PC-3 (cell line): ENCODE results near the gene TNIP1. TPM values are rescaled to one million over a fixed set of nuclear protein-coding genes. Genes with fewer than 3 reads are reported as not detected.
A peak's percentile ranks its signal among the peaks of the same experiment; 100 is the strongest.

ENCODE experiments used
- ATAC-seq: fragments of 200-7000 bp; cut with Tn5 transposase; 2 replicates; pipeline ENCODE4 v1.9.1; 2020; ENCODE audit warnings: mild to moderate bottlenecking, moderate library complexity
- BruUV-seq: library from RNA; stranded (reverse); fragments of 400-500 nt; replicated peaks from 2 replicates; lab custom pipeline; 2021; lab: Mats Ljungman, UMichigan
- CTCF ChIA-PET: fragments of 300-600 bp; sonication (Branson Sonifier 250); formaldehyde crosslinking; loops from one replicate; lab custom pipeline; 2022; ENCODE audit warnings: antibody characterized with exemption; lab: Charles Lee
- POLR2A ChIA-PET: fragments of 300-600 bp; sonication (Branson Sonifier 250); formaldehyde crosslinking; loops from one replicate; lab custom pipeline; 2022; ENCODE audit warnings: antibody characterized with exemption; ENCODE audit not compliant: unreplicated experiment; lab: Charles Lee
- DNase-seq: peaks from one replicate; pipeline ENCODE4 v3.0.0-alpha.2; 2015
- H2AFZ ChIP-seq: fragments of 300-600 bp; sonication (generic); 2 replicates; pipeline ENCODE4 v1.6.0; 2016; ENCODE audit warnings: antibody characterized with exemption, low read length
- H3F3A ChIP-seq: fragments of 300-600 bp; sonication (generic); one replicate; pipeline ENCODE4 v1.6.0; 2017; ENCODE audit warnings: antibody characterized with exemption, low read length, control low read depth, mild to moderate bottlenecking; ENCODE audit not compliant: unreplicated experiment
- H3K27ac ChIP-seq: fragments of 300-600 bp; sonication (generic); 2 replicates; pipeline ENCODE4 v1.5.1; 2016; ENCODE audit warnings: mild to moderate bottlenecking, low read length
- H3K27me3 ChIP-seq: fragments of 300-600 bp; sonication (generic); 2 replicates; pipeline ENCODE4 v1.6.1; 2016; ENCODE audit warnings: low read length, mixed read lengths
- H3K36me3 ChIP-seq: fragments of 300-600 bp; sonication (generic); 2 replicates; pipeline ENCODE4 v1.6.1; 2016; ENCODE audit warnings: low read depth, mixed run types, low read length, mixed read lengths
- H3K4me1 ChIP-seq: fragments of 300-600 bp; sonication (generic); 2 replicates; pipeline ENCODE4 v1.5.1; 2016; ENCODE audit warnings: low read length; ENCODE audit not compliant: insufficient read depth
- H3K4me2 ChIP-seq: fragments of 300-600 bp; sonication (generic); 2 replicates; pipeline ENCODE4 v1.6.0; 2016; ENCODE audit warnings: low read length
- H3K4me3 ChIP-seq: fragments of 300-600 bp; sonication (generic); 2 replicates; pipeline ENCODE4 v1.5.1; 2016; ENCODE audit warnings: mild to moderate bottlenecking, low read length, mixed read lengths
- H3K79me2 ChIP-seq: fragments of 300-600 bp; sonication (generic); 2 replicates; pipeline ENCODE4 v1.6.1; 2017; ENCODE audit warnings: low read length, mixed read lengths
- H3K9ac ChIP-seq: fragments of 300-600 bp; sonication (generic); 2 replicates; pipeline ENCODE4 v1.6.0; 2016; ENCODE audit warnings: mild to moderate bottlenecking, low read length
- H3K9me2 ChIP-seq: fragments of 300-600 bp; sonication (generic); replicated peaks from 2 replicates; pipeline ENCODE4 v1.6.1; 2016; ENCODE audit warnings: mixed run types, low read length, mixed read lengths
- H3K9me3 ChIP-seq: fragments of 300-600 bp; sonication (generic); 2 replicates; pipeline ENCODE4 v1.6.1; 2016; ENCODE audit warnings: low read length, mixed read lengths
- H4K20me1 ChIP-seq: fragments of 300-600 bp; sonication (generic); 2 replicates; pipeline ENCODE4 v1.6.1; 2016; ENCODE audit warnings: low read length, mixed read lengths
- CTCF ChIP-seq: fragments of 300-600 bp; sonication (generic); conservative IDR thresholded peaks from 2 replicates; pipeline ENCODE4 v1.5.1; 2017; ENCODE audit warnings: antibody characterized with exemption, low read depth, mild to moderate bottlenecking, low read length
- EZH2 ChIP-seq: fragments of 300-600 bp; sonication (generic); IDR thresholded peaks from one replicate; pipeline ENCODE4 v1.6.1; 2017; ENCODE audit warnings: antibody characterized with exemption, mild to moderate bottlenecking, low read length; ENCODE audit not compliant: unreplicated experiment
- EZH2phosphoT487 ChIP-seq: fragments of 300-600 bp; sonication (generic); IDR thresholded peaks from 2 replicates; pipeline ENCODE4 v1.6.1; 2018; ENCODE audit warnings: mild to moderate bottlenecking, antibody characterized with exemption, low read length, borderline replicate concordance
- intact Hi-C: fragments of 100-400 bp; cut with micrococcal nuclease; formaldehyde crosslinking; loops from 2 replicates; pipeline ENCODE4 v1.9.0; 2023
- total RNA-seq: library from RNA; depleted of rRNA; stranded (reverse); fragments of >200 nt; gene quantifications from 2 replicates; pipeline ENCODE4 v1.2.3, GENCODE V29; 2014

Gene TNIP1
- total RNA-seq, 1 experiment from 2014 or later = 90.0 TPM

DNA sequence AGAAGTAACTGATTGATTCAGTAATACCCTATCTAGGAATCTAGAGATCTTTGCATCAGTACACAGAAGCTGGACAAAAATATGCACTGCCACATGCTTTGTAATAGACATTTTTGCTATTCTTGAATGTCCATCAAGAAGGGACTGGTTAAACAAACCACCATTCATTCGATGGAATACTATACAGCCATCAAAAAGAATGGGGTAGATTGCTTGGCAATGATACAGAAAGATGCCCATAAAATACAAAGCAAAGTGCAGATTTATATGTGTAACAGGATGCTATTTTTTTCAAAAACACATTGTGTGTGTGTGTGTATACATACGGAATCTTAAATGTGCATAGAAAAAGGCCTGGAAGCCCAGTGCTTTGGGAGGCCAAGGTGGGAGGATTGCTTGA lies 7.6 kb downstream of the TNIP1 start:
- H3F3A ChIP-seq = peaks cover 13% of the 10 kb centered on the region
- DNase-seq (no peak), ATAC-seq (no peak)
- intact Hi-C loops = no loop called here
- no peaks in the 10 kb centered on the region for H3K9me2 ChIP-seq
- no peak overlapping the region for H3K9ac ChIP-seq
- TF ChIP-seq CTCF (no peak), EZH2phosphoT487 (no peak), EZH2 (no peak)
- H3K4me1 ChIP-seq = peaks cover 58% of the 10 kb centered on the region
- H3K36me3 ChIP-seq = peaks cover 20% of the 10 kb centered on the region; the same call in 1 of the 2 replicates
- CTCF ChIA-PET = no interaction called here
- no peak overlapping the region for H3K4me3 ChIP-seq
- H2AFZ ChIP-seq = no peak overlapping the region
- H3K79me2 ChIP-seq = peaks cover 91% of the 10 kb centered on the region
- H3K27ac ChIP-seq = peak overlapping the region; percentile 29
- POLR2A ChIA-PET = no interaction called here
- H3K27me3 ChIP-seq = no peaks in the 10 kb centered on the region
- BruUV-seq = no TSS peak
- H4K20me1 ChIP-seq = peaks cover 11% of the 10 kb centered on the region; the same call in 1 of the 2 replicates
- no peak overlapping the region for H3K4me2 ChIP-seq
- H3K9me3 ChIP-seq = no peaks in the 10 kb centered on the region

GRCh38 chr5:151072630-151073025 lies 8.2 kb downstream of the TNIP1 start:
- Histone ChIP-seq H3K9me3 (no peaks in the 10 kb centered on the region), H3K4me1 (peaks cover 52% of the 10 kb centered on the region), H3K9ac (no peak overlapping the region), H3K27me3 (no peaks in the 10 kb centered on the region), H4K20me1 (peaks cover 10% of the 10 kb centered on the region; the same call in 1 of the 2 replicates), H3F3A (peaks cover 13% of the 10 kb centered on the region), H3K4me3 (no peak overlapping the region), H2AFZ (no peak overlapping the region), H3K27ac (peak overlapping the region; percentile 51), H3K9me2 (no peaks in the 10 kb centered on the region), H3K36me3 (peaks cover 13% of the 10 kb centered on the region; the same call in 1 of the 2 replicates), H3K4me2 (0 out of 2 replicates have a peak overlapping the region, but pooled peaks have one; percentile 6), H3K79me2 (peaks cover 90% of the 10 kb centered on the region)
- intact Hi-C loops = no loop called here
- ChIA-PET POLR2A (no interaction called here), CTCF (no interaction called here)
- DNase-seq (peak; percentile 90), ATAC-seq (peak; percentile 65)
- TF ChIP-seq EZH2 = no peak
- TF ChIP-seq CTCF = no peak
- TF ChIP-seq EZH2phosphoT487 = no peak
- no TSS peak for BruUV-seq

DNA sequence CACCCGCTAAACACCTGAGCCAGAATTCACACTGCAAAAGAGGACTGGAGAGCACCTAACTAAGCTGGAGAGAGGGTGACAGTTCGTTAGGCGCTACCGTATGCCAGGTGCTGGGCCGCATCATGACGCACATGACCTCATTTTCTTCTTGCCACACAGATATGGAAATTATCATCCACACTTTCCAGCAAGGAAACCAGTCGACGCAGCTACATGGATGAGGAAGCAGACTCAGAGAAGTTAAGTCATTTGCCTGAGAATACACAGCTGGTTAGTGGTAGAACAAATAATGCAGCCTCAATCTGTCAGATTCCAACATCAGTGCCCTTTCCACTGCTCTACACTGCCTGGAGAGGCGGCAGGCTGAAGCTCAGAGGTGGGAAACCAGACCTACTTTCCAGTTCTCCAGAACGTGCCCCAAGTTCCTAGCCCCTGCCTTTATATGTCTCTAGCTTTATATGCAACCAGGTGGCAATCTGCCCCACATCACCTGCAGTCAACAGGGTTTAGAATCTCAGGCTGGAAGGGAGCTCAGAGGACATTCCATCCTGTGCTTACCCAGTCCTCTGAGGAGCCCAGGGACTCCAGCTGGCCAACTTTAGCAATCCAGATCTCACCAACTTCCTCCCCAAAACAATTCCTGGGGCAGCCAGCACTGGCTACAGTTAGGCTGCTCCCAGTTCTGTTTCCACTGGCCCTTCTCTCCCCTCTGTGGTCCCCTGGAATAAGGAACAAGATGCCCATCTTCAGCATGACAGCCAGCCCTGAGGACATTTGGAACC lies 8.8 kb downstream of the TNIP1 start:
- H3K36me3 ChIP-seq = peaks cover 10% of the 10 kb centered on the region; the same call in 1 of the 2 replicates
- H3K4me3 ChIP-seq = no peak overlapping the region
- POLR2A ChIA-PET = no interaction called here
- no peaks in the 10 kb centered on the region for H3K9me2 ChIP-seq
- DNase-seq (no peak), ATAC-seq (no peak)
- BruUV-seq = no TSS peak
- TF ChIP-seq EZH2phosphoT487 (no peak), CTCF (no peak), EZH2 (no peak)
- H3K4me1 ChIP-seq = peaks cover 46% of the 10 kb centered on the region
- H3K4me2 ChIP-seq = 0 out of 2 replicates have a peak overlapping the region, but pooled peaks have one; percentile 6
- no peaks in the 10 kb centered on the region for H3K27me3 ChIP-seq
- H3K9me3 ChIP-seq = no peaks in the 10 kb centered on the region
- peaks cover 13% of the 10 kb centered on the region for H3F3A ChIP-seq
- peaks cover 90% of the 10 kb centered on the region for H3K79me2 ChIP-seq
- CTCF ChIA-PET = no interaction called here
- H4K20me1 ChIP-seq = 0 out of 2 replicates have a peak, but pooled peaks cover 7% of the 10 kb centered on the region
- intact Hi-C loops = no loop called here
- H2AFZ ChIP-seq = no peak overlapping the region
- peak overlapping the region; percentile 51 for H3K27ac ChIP-seq
- no peak overlapping the region for H3K9ac ChIP-seq
